Stimulated activated CD4-positive, alpha-beta T cell treated with anti-CD3 and anti-CD28 coated beads, Interleukin-12 subunit alpha, Interleukin-12 subunit beta, amount 100 ng/mL, for 24 hours (primary cell): ENCODE data around the gene FGR.
"Not testable (repeated sequence)": the region's sequence is repeated elsewhere in the genome, so short reads cannot be mapped to it uniquely, and the experiment has no call there.

Experiments used
- DNase-seq, 2 experiments: peaks; one replicate each; pipeline ENCODE4 v3.0.0-alpha.2; 2020; ENCODE audit warnings: low read depth in 2 of 2

FGR gene

GRCh38 chr1:27635396-27636142 is 584 bp upstream of the FGR start:
- DNase-seq, result no peak

DNA sequence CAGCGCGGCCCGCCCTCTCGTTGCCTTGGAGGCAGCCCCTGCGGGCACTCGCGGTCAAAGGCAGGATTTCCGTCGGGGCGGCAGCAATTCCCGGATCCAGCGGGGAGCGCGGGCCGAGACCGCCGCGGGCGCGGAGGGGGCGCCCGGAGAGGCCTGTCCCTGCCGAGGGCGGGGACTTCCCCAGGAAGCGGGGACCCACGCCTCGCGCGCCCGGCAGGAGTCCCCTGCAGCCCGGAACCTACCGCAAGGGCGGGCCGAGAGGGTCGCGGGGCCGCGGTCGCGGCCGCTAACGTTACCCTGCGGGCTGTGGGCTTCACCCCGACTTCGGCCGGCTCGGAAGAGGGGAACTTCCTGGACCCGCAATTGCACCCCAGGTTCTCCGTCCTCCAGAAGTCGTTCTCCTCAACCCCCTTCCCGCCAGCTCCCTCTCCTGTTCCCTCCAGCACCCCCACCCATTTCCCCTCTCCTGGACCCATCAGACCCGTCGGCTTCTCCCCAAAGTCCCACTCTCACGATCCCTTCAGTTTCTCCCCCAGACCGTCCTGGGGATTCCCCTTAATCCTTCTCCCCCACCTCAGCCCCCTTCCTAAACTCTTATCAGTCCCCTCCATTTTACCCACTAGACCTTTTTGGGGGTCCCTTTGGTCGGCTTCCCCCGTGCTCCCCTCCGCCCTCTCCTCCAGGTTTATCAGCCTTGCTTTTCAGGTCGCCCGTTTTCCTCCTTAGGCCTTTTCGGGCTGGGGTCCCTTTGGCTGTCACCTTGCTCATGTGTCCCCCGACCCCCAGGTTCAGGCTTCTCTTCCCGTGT is 604 bp downstream of the FGR start:
- no peak for DNase-seq

GRCh38 chr1:27633640-27634176 is 1.3 kb downstream of the FGR start:
- DNase-seq, result no peak

GRCh38 chr1:27633298-27633610 is 1.7 kb downstream of the FGR start:
- DNase-seq, result no peak

DNA sequence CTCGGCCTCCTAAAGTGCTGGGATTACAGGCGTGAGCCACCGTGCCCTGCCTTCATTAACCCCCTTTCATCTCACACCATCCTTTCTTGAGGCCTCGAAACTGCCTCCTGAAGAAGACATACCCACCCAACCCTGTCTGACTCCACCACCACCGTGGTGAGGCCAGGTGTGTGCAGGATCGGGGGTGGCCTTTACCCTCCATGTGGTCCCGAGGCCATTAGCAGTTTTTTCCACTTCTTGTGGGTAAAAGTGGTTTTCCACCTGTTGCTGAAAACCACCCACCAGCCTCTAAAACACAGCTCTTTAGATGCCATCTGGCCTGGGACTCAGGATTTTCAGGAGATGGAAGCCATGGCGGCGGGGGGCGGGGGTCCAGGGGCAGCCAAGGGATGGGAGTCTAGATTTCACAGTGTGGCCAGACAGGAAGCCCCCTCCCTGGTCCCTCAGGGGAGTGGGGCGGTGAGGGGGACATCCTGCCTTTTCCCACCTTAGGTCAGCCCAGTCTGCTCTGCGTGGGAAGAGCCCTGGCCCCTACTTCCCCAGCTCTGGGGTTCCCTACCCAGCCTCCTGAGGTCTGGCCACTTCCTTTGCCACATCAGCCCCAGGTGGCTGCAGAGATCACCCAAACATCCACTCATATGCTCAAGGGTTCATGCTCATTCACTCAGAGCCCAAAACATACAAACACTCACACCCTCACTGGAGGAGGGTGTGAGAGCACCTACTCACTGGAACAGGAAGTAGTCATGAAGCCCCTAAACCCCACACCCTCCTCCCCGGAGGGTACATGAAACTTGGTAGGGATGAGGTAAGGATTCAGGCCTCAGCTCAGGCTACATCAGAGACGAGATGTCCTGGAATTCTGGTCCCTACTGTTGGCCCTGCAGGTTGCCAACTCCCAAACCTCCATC is 2.3 kb downstream of the FGR start:
- DNase-seq, result peak in 1 of 2 experiments; percentile 55

GRCh38 chr1:27630859-27631491 is 4.0 kb downstream of the FGR start:
- no peak for DNase-seq

GRCh38 chr1:27628712-27629111 is 6.3 kb downstream of the FGR start:
- DNase-seq, result no peak

- not testable (repeated sequence) for DNase-seq
Measured at GRCh38 chr1:27627733-27628132, 7.3 kb downstream of the FGR start.

GRCh38 chr1:27627061-27627460 is 7.9 kb downstream of the FGR start:
- no peak for DNase-seq

GRCh38 chr1:27626031-27626935 is 8.7 kb downstream of the FGR start:
- DNase-seq, result no peak

GRCh38 chr1:27624467-27625178 is 10.4 kb downstream of the FGR start:
- DNase-seq, result no peak

- no peak for DNase-seq
Measured at GRCh38 chr1:27623327-27624212, 11.4 kb downstream of the FGR start.

GRCh38 chr1:27622828-27623227 is 12.2 kb downstream of the FGR start:
- DNase-seq, result no peak

GRCh38 chr1:27621051-27621920 is 13.7 kb downstream of the FGR start:
- no peak for DNase-seq

DNA sequence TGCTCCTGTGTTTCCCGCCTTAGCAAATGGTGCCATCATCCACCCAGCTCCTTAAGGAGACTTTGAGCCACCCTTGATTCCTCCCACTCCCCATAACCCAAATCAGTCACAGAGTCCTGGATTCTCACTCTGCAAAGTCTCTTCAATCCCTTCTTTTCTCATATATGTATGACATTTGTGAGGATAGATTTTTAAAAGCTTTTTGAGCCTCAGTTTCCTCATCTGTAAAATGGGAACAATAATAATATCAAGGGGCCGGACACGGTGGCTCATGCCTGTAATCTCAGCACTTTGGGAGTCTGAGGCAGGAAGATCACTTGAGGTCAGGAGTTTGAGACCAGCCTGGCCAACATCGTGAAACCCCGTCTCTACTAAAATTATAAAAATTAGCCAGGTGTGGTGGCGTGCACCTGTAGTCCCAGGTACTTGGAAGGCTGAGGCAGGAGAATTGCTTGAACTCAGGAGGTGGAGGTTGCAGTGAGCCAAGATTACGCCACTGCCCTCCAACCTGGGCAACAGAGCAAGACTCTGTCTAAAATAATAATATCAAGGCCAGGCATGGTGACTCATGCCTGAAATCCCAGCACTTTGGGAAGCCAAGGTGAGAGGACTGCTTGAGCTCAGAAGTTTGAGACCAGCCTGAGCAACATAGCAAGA is 15.1 kb downstream of the FGR start:
- DNase-seq, result not testable (repeated sequence)

GRCh38 chr1:27618341-27619082 is 16.5 kb downstream of the FGR start:
- DNase-seq, result no peak

GRCh38 chr1:27617420-27617819 is 17.6 kb downstream of the FGR start:
- DNase-seq, result no peak
